Uterus (tissue), 4 donors: Measurements from ENCODE around the gene SIPA1. TPM values are rescaled to one million over a fixed set of nuclear protein-coding genes. Genes with fewer than 3 reads are reported as not detected.

Source experiments
- DNase-seq, 2 donors: peaks; one replicate each; pipeline ENCODE4 v3.0.0-alpha.2; 2019 to 2020
- H3K27ac ChIP-seq, 2 donors: fragments of 200-600 bp; sonication (generic); 1 replicate in 1 of 2; 2 replicates in 1 of 2; pipeline ENCODE4 v1.5.1; 2016 to 2018
- H3K27me3 ChIP-seq, 2 donors: fragments of 200-600 bp; sonication (generic); one replicate each; pipeline ENCODE4 v1.5.1; 2018 to 2019; ENCODE audit warnings: control low read depth in 1 of 2
- H3K36me3 ChIP-seq, 2 donors: fragments of 200-600 bp; sonication (generic); one replicate each; pipeline ENCODE4 v1.5.1; 2019; ENCODE audit warnings: control low read depth in 1 of 2
- H3K4me1 ChIP-seq, 2 donors: fragments of 200-600 bp; sonication (generic); one replicate each; pipeline ENCODE4 v1.5.1; 2018 to 2019; ENCODE audit warnings: control low read depth in 1 of 2
- H3K4me3 ChIP-seq, 2 donors: fragments of 200-600 bp; sonication (generic); 1 replicate in 1 of 2; 2 replicates in 1 of 2; pipeline ENCODE4 v1.5.1; 2018 to 2019; ENCODE audit warnings: mild to moderate bottlenecking in 1 of 2
- H3K9me3 ChIP-seq, 2 donors: fragments of 200-600 bp; sonication (generic); one replicate each; pipeline ENCODE4 v1.5.1; 2019; ENCODE audit warnings: control low read depth in 1 of 2
- CTCF ChIP-seq, 4 experiments: fragments of 200-600 bp in 2 of 4; fragments of 450-650 bp in 2 of 4; sonication (generic) in 2 of 4; IDR thresholded peaks; one replicate each; pipeline ENCODE4 v1.5.1; 2016 to 2019; ENCODE audit warnings: antibody characterized with exemption in 4 of 4, mild to moderate bottlenecking in 2 of 4, moderate library complexity in 1 of 4
- POLR2A ChIP-seq, 2 donors: fragments of 450-650 bp; IDR thresholded peaks; one replicate each; pipeline ENCODE4 v1.6.1; 2016; ENCODE audit warnings: antibody characterized with exemption in 2 of 2, mild to moderate bottlenecking in 1 of 2, moderate library complexity in 1 of 2
- intact Hi-C: fragments of 100-400 bp; cut with DNase I; formaldehyde crosslinking; loops from one replicate; pipeline ENCODE4 v1.15.1; 2023; ENCODE audit warnings: low total_unique reads
- total RNA-seq, 4 donors: library from RNA; depleted of rRNA in 3 of 4; stranded (reverse); fragments of >200 nt in 3 of 4; gene quantifications; one replicate each; pipeline versions ENCODE4 v1.1.0 to v1.2.4, GENCODE V29; 2014 to 2023
- donor health status: DM: yes; HTN: yes; CAD: no.

Gene SIPA1
- total RNA-seq, 4 donors from 2014 or later: 11.2 to 60.1 (median 27.0) TPM

- Histone ChIP-seq H3K4me1 (peaks cover 0 to 19% of the 10 kb centered on the region in 2 donors), H3K9me3 (no peaks in the 10 kb centered on the region), H3K27me3 (no peaks in the 10 kb centered on the region), H3K4me3 (no peak overlapping the region), H3K27ac (no peak overlapping the region), H3K36me3 (no peaks in the 10 kb centered on the region)
- TF ChIP-seq POLR2A (IDR thresholded peaks at IDR 0.05): no peak
- TF ChIP-seq CTCF (IDR thresholded peaks at IDR 0.05): no peak
- no peak for DNase-seq
- intact Hi-C loops: no loop called here
These were observed 20.6 kb upstream of the SIPA1 start for GRCh38 chr11:65617136-65617850.

DNA sequence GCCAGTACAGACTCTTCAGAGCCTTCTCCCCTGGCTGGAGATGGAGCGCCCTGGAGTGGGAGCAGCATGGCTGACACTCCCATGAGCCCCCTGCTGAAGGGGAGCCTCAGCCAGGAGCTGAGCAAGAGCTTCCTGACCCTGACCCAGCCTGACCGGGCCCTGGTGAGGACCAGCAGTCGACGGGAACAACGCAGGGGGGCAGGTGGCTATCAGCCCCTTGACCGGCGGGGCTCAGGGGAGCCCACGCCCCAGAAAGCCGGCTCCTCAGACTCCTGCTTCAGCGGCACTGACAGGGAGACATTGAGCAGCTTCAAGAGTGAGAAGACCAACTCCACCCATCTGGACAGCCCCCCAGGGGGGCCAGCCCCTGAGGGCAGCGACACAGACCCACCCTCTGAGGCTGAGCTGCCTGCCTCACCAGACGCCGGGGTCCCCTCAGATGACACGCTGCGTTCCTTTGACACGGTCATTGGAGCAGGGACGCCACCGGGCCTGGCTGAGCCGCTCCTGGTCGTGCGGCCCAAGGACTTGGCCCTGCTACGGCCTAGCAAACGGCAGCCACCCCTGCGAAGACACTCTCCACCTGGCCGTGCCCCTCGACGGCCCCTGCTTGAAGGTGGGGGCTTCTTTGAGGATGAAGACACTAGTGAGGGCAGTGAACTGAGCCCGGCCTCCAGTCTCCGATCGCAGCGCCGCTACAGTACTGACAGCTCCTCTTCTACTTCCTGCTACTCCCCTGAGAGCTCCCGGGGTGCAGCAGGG lies 19.7 kb upstream of the SIPA1 start:
- intact Hi-C loops: no loop called here
- no peak for DNase-seq

DNA sequence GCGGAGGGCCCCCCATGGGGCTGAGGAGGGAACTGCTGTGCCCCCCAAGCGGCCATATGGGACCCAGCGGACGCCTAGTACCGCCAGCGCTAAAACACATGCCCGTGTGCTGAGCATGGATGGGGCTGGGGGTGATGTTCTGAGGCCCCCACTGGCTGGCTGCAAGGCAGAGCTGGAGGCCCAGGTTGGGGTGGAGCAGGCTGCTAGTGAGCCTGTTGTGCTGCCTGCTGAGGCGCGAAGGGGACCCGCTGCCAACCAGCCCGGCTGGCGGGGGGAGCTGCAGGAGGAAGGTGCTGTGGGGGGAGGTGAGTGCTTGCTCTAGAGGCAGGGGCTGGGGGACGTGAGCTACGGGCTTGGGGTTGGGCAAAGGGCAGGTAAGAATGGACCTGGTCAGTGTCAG lies 19.1 kb upstream of the SIPA1 start:
- no peaks in the 10 kb centered on the region for H3K36me3 ChIP-seq
- no peak for DNase-seq
- no peak overlapping the region for H3K4me3 ChIP-seq
- no peaks in the 10 kb centered on the region for H3K9me3 ChIP-seq
- H3K4me1 ChIP-seq: peaks cover 0 to 10% of the 10 kb centered on the region in 2 donors
- no peak overlapping the region for H3K27ac ChIP-seq
- TF ChIP-seq CTCF (IDR thresholded peaks at IDR 0.05): no peak
- H3K27me3 ChIP-seq: no peaks in the 10 kb centered on the region
- intact Hi-C loops: no loop called here

More for the DNA sequence above, 19.7 kb upstream of the SIPA1 start:
- H3K36me3 ChIP-seq: no peaks in the 10 kb centered on the region
- peaks cover 0 to 12% of the 10 kb centered on the region in 2 donors for H3K4me1 ChIP-seq
- no peak for TF ChIP-seq POLR2A (IDR thresholded peaks at IDR 0.05)
- no peak for TF ChIP-seq CTCF (IDR thresholded peaks at IDR 0.05)
- no peak overlapping the region for H3K4me3 ChIP-seq
- no peaks in the 10 kb centered on the region for H3K9me3 ChIP-seq
- no peak overlapping the region for H3K27ac ChIP-seq
- H3K27me3 ChIP-seq: no peaks in the 10 kb centered on the region

DNA sequence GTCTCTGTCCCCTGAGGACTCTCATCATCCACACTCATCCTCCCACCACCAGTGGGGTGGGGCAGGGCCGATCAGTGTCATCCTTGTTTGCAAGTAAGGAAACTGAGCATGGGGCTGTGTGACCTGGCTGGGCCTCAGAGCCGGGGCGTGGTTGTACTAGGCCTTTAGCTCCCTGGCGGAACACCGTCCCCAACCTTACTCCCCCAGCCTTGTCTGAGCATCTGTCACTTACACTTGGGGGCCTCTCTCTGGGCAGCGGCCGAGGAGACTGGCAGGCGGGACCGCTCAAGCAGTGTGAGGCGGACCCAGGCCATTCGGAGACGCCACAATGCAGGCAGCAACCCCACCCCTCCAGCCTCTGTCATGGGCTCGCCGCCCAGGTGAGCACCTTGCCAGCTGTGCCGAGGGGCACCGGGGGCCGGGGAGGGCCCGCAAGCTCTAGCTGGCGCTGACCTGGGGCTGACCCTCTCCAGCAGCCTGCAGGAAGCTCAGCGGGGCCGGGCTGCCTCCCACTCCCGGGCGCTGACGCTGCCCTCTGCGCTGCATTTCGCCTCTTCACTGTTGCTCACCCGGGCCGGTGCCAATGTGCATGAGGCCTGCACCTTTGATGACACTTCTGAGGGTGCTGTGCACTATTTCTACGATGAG lies 18.5 kb upstream of the SIPA1 start:
- Histone ChIP-seq H3K36me3 (no peaks in the 10 kb centered on the region), H3K27ac (no peak overlapping the region), H3K9me3 (no peaks in the 10 kb centered on the region), H3K27me3 (no peaks in the 10 kb centered on the region), H3K4me3 (no peak overlapping the region), H3K4me1 (peaks cover 0 to 10% of the 10 kb centered on the region in 2 donors)
- intact Hi-C loops: no loop called here
- no peak for DNase-seq
- no peak for TF ChIP-seq CTCF (IDR thresholded peaks at IDR 0.05)
- no peak for TF ChIP-seq POLR2A (IDR thresholded peaks at IDR 0.05)

- H3K27me3 ChIP-seq: no peaks in the 10 kb centered on the region
- H3K36me3 ChIP-seq: no peaks in the 10 kb centered on the region
- no peaks in the 10 kb centered on the region for H3K9me3 ChIP-seq
- H3K4me1 ChIP-seq: peaks cover 0 to 10% of the 10 kb centered on the region in 2 donors
- H3K27ac ChIP-seq: no peak overlapping the region
- intact Hi-C loops: no loop called here
- no peak for TF ChIP-seq POLR2A (IDR thresholded peaks at IDR 0.05)
- no peak for TF ChIP-seq CTCF (IDR thresholded peaks at IDR 0.05)
- H3K4me3 ChIP-seq: no peak overlapping the region
- no peak for DNase-seq
These were observed 17.2 kb upstream of the SIPA1 start for GRCh38 chr11:65620666-65621065.
